ENCODE measurements around the gene VANGL2.
A peak's percentile ranks its signal among the peaks of the same experiment; 100 is the strongest.

Gene VANGL2

DNA sequence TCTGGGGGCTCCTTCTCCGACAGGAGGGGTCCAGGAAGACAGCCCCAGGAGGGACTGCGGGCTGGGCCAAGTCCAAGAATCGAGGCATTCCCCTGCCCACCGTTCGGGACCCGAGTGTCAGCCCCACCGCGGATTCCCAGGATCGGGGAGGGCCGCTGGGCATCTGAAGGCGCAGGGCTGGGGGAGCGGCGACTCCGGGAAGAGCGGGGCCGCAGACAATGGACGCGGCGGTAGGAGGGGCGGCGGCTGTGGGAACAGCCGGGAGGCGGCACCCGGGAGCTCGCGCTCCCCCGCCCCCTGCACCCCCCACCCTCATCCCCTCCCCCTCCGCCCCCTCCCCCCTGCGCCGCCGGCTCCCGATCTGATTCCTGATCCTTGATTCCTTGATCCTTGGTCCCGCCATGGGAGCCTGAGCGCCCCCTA is at the start of gene VANGL2:
VANGL2 (plus strand) TSS at position 342 of the 423 bp plus-strand sequence. CDS start 15,274 bp downstream, outside the sequence.
- no peak for TF ChIP-seq JUND (IDR thresholded peaks at IDR 0.05; ENCODE audit: low read depth)
- peak in 1 of 2 experiments; percentile 34 for DNase-seq (ENCODE audit: low read depth in 1 of 2, low spot score in 1 of 2)
- in situ Hi-C loops (cut with HindIII; ENCODE audit: low pct_unique_long_range_greater_than_20kb, low sequenced_read_pairs), result no loop called here

DNA sequence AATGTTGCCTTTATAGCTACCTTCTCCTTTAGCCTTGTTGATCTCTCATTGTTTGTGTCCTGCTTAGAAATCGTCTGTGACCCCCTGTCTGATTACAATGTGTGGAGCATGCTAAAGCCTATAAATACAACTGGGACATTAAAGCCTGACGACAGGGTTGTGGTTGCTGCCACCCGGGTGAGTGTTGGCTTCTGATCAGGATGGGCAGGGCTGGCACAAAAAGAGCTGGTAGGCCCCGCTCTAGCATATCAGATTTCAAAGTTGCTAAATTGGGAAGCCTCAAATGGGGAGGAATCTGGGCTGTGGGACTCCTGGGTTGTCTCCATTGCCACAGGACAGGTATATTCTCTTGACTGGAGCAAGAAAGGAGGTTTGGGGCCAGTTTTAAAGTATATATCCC is 48.7 kb upstream of the VANGL2 start:
- no peak for TF ChIP-seq JUND (IDR thresholded peaks at IDR 0.05; ENCODE audit: low read depth)
- in situ Hi-C loops (cut with HindIII; ENCODE audit: low pct_unique_long_range_greater_than_20kb, low sequenced_read_pairs), result no loop called here
- DNase-seq (ENCODE audit: low read depth in 1 of 2, low spot score in 1 of 2), result no peak

DNA sequence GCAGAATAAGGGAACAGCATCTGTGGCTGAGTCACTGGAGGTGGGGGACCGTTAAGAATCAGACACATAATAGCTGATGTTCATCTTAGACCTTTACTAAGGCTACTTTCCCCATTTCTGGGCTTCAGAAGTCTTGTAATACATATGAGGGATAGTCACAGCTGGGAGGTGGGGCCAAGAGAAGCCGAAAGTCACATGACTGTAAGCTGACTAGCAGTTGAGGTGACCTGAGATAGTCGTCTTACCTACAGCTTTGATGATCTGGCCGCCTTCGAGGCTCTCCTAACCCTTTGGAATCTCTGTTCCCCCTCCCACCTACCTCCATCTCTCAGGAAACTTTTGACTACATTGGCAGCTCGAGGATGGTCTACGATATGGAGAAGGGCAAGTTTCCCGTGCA is 47.8 kb upstream of the VANGL2 start:
- no peak for DNase-seq (ENCODE audit: low read depth in 1 of 2, low spot score in 1 of 2)
- in situ Hi-C loops (cut with HindIII; ENCODE audit: low pct_unique_long_range_greater_than_20kb, low sequenced_read_pairs), result no loop called here
- no peak for TF ChIP-seq JUND (IDR thresholded peaks at IDR 0.05; ENCODE audit: low read depth)

DNA sequence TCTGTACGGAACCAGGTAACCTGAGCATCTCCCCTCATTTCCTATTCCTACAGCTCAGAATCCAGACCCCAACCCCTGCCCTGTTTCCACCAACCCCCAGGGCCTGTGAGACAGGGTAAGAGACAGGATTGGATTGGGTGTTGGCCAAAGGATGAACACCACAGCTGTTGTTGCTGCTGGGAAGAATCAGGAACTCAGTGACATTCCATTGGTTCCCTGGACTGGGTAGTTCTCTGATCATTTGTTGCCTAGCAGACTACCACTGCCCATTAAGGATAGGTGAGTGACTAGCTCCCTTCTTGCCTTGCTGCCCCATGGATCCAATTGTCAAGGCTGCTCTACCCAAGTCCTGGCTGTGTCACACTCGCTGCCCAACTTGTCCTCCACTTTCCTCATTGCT is 47.1 kb upstream of the VANGL2 start:
- TF ChIP-seq JUND (IDR thresholded peaks at IDR 0.05; ENCODE audit: low read depth), result no peak
- in situ Hi-C loops (cut with HindIII; ENCODE audit: low pct_unique_long_range_greater_than_20kb, low sequenced_read_pairs), result no loop called here
- DNase-seq (ENCODE audit: low read depth in 1 of 2, low spot score in 1 of 2), result peak in 1 of 2 experiments; percentile 23

DNA sequence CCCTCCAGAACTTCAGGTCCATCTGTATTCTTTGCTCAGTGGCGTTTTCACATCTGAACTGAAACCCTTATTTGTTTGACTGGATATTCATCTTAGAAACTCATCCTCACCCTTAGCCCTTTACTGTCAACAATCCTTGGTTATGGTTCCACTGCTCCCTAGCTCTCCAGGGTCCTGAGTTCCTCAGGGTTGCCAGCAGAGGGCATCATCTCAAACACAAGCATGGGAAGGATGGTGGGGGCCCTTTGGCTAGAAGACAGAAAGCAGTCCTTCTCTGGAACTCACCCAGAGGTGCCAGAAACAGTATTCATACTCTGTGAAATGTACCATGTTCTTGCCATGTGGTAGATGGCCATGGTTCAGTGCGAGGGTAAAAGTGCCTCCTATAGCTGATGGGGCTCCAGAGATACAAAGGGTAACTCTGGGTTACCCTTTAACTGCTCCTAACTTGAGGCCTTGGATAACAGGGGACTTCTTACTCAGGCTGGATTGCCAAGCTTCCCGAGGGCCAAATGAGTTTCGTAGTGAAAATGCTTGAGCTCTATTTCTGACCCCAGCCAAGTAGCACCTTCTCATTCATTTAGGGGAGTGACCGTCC is 45.9 kb upstream of the VANGL2 start:
- no peak for TF ChIP-seq JUND (IDR thresholded peaks at IDR 0.05; ENCODE audit: low read depth)
- in situ Hi-C loops (cut with HindIII; ENCODE audit: low pct_unique_long_range_greater_than_20kb, low sequenced_read_pairs), result no loop called here
- peak; percentile 29 to 44 for DNase-seq (ENCODE audit: low read depth in 1 of 2, low spot score in 1 of 2)

DNA sequence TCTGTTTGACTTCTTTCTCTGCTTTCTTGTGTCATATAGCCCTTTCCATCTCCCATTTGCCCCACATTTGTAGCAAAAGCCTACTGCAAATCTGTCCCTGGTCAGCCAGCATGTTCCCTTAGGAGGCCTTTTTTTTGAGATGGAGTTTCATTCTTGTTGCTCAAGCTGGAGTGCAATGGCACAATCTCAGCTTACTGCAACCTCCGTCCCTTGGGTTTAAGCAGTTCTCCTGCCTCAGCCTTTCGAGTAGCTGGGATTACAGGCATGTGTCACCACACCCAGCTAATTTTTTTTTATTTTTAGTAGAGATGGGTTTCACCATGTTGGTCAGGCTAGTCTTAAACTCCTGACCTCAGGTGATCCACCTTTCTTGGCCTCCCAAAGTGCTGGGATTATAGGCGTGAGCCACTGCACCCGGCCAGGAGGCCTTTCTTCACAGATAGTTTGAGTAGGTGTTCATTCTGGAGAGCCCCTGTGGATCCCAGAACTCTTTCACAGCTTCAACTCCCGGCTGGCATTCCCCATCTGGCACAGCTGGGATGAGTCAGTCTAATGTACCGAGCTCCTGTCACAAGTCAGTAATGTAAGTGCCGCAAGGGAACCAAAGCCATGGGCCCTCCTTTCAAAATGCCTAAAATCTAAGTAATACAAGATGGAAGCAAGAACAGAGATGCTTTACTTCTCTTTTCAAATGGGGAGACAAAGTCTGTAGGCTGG is 42.9 kb upstream of the VANGL2 start:
- TF ChIP-seq JUND (IDR thresholded peaks at IDR 0.05; ENCODE audit: low read depth), result no peak
- in situ Hi-C loops (cut with HindIII; ENCODE audit: low pct_unique_long_range_greater_than_20kb, low sequenced_read_pairs), result no loop called here
- no peak for DNase-seq (ENCODE audit: low read depth in 1 of 2, low spot score in 1 of 2)

DNA sequence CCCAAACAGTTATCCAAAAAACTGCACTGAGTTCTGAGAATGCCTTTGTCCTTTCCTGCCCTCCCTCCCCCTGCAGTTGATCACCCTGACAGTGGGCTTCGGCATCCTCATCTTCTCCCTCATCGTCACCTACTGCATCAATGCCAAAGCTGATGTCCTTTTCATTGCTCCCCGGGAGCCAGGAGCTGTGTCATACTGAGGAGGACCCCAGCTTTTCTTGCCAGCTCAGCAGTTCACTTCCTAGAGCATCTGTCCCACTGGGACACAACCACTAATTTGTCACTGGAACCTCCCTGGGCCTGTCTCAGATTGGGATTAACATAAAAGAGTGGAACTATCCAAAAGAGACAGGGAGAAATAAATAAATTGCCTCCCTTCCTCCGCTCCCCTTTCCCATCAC is 42.3 kb upstream of the VANGL2 start:
- DNase-seq (ENCODE audit: low read depth in 1 of 2, low spot score in 1 of 2), result no peak
- in situ Hi-C loops (cut with HindIII; ENCODE audit: low pct_unique_long_range_greater_than_20kb, low sequenced_read_pairs), result no loop called here
- no peak for TF ChIP-seq JUND (IDR thresholded peaks at IDR 0.05; ENCODE audit: low read depth)

DNA sequence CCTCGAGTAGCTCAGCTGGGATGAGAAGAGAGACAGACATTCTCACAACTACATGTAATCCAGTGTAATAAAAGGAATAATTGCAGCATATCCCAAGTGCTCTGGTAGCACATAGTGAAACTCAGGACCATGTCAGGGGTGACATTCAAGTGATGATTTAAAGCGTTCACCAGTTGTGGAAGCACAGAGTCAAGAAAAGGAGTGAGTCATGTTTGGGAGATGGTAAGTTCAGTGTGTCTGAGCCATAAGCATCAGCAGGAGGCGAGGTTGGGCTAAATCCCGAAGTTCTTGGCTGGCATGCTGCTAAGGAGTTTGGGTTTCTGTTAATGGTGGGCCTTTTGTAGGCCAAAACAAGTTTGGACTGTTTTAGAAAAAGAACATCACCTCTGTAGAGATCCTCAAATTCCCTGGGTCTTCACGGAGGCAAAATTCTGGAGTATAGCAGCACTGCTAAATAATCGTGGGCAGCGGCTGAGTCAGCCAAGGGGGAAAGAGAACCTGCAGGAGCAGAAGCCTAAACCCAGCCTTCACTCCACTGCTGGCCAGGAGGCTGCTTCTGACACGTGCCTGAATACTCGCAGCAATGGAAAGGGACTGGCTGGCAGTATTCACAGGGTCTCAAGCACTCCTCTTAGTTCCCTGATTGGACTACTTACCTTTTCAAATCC is 40.7 kb upstream of the VANGL2 start:
- DNase-seq (ENCODE audit: low read depth in 1 of 2, low spot score in 1 of 2), result no peak
- in situ Hi-C loops (cut with HindIII; ENCODE audit: low pct_unique_long_range_greater_than_20kb, low sequenced_read_pairs), result no loop called here
- no peak for TF ChIP-seq JUND (IDR thresholded peaks at IDR 0.05; ENCODE audit: low read depth)

DNA sequence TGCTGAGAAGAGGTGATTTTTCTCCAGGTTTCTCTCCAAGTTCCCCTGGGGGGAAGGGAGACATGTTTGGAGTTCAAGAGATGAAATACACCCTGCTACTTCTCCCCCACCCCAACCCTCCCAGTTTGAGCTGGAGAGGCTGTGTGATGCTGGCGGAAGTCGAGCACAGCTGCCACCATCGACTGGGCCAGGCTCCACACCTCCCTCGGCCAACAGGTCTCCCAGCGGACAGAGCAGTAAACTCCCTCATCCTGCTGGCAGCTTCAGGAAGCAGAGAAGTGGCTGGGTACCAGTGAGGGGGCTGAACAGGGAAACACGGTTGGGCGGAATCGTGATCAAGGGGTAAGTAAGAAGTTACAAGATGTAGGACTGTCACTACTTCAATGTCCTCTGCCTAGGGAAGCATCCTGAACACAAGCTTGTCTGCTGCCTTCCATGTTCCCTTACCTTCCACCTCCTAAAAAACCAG is 40.1 kb upstream of the VANGL2 start:
- DNase-seq (ENCODE audit: low read depth in 1 of 2, low spot score in 1 of 2), result no peak
- TF ChIP-seq JUND (IDR thresholded peaks at IDR 0.05; ENCODE audit: low read depth), result no peak
- in situ Hi-C loops (cut with HindIII; ENCODE audit: low pct_unique_long_range_greater_than_20kb, low sequenced_read_pairs), result no loop called here

DNA sequence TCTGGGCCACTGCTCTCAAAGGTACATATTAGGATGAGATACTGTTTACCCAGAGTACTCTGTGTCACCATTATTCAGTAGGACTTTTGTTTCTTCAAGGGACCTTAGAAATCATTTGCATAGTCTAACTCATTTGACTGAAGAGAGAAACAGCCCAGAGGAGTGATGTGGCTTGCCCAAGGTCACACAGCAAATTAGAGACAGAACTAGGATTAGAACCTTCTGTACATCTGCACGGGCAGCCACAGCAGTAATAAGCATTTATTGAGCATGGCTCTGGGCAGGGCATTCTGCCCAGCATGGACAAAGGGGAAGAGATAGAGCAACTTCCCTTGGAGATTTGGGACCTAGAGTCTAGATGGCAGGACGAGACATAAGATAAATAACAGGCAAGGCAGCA is 39.2 kb upstream of the VANGL2 start:
- TF ChIP-seq JUND (IDR thresholded peaks at IDR 0.05; ENCODE audit: low read depth), result no peak
- DNase-seq (ENCODE audit: low read depth in 1 of 2, low spot score in 1 of 2), result no peak
- in situ Hi-C loops (cut with HindIII; ENCODE audit: low pct_unique_long_range_greater_than_20kb, low sequenced_read_pairs), result no loop called here

DNA sequence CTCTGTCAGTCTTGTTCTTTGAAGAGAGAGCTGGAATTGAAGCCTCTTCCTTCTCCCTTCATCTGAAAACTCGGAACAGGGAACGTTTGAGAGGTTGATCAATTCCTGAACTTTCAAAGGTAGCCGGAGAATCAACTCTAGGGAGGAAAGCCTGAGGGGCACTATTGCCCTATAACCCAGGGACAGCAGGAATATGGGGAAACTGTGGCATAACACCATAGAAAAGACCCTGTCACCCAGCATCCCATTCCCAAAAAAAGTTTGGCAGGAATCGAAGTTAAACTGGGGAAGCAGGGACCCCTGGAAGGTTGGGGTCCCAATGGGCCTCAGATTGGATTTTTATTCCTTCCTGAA is 38.6 kb upstream of the VANGL2 start:
- TF ChIP-seq JUND (IDR thresholded peaks at IDR 0.05; ENCODE audit: low read depth), result no peak
- in situ Hi-C loops (cut with HindIII; ENCODE audit: low pct_unique_long_range_greater_than_20kb, low sequenced_read_pairs), result no loop called here
- no peak for DNase-seq (ENCODE audit: low read depth in 1 of 2, low spot score in 1 of 2)

DNA sequence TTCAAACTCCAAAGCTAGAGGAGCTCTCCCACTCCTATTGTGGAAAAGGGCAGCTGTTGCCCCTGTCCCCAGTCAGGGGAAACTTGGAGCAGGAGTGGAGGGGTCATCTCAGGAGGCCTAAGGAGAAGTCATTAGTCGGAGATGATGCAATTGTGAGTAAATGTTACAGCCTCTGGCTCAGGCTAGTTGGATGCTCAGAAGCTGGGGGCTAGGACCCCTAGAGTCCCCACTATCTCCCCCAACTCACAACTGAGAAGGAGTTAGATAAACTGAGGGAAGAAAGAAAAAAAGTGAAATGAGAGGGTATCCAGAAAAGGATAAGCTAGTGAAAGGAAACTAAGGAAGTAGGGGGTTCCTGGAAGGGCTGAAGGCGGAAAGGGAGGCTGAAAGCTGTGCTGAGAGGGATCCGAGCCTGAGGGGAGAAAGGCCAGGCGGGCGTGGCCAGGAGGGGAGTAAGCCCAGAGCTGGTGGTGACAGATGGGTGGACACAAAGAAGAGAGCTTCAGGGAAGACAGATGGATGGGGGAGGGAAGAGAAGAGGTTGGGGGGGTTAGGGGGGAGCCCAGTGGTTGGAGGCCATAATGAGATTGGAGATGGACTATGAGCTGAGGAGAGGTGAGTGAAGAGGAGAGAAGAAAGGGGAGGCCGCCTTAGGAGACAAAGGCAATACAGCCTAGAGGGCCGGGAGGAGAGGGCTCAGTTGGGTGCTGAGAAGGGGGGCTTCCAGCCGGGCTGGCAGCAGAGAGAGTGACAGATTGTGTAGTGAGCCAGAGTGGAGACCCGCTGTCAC is 38.0 kb upstream of the VANGL2 start:
- DNase-seq (ENCODE audit: low read depth in 1 of 2, low spot score in 1 of 2), result no peak
- no peak for TF ChIP-seq JUND (IDR thresholded peaks at IDR 0.05; ENCODE audit: low read depth)
- in situ Hi-C loops (cut with HindIII; ENCODE audit: low pct_unique_long_range_greater_than_20kb, low sequenced_read_pairs), result no loop called here
